Measurements from ENCODE around the gene RASSF1. TPM values are rescaled to one million over a fixed set of nuclear protein-coding genes. Genes with fewer than 3 reads are reported as not detected.

Gene RASSF1
- total RNA-seq, 1 donor from 2014 or later: 13.7 TPM

DNA sequence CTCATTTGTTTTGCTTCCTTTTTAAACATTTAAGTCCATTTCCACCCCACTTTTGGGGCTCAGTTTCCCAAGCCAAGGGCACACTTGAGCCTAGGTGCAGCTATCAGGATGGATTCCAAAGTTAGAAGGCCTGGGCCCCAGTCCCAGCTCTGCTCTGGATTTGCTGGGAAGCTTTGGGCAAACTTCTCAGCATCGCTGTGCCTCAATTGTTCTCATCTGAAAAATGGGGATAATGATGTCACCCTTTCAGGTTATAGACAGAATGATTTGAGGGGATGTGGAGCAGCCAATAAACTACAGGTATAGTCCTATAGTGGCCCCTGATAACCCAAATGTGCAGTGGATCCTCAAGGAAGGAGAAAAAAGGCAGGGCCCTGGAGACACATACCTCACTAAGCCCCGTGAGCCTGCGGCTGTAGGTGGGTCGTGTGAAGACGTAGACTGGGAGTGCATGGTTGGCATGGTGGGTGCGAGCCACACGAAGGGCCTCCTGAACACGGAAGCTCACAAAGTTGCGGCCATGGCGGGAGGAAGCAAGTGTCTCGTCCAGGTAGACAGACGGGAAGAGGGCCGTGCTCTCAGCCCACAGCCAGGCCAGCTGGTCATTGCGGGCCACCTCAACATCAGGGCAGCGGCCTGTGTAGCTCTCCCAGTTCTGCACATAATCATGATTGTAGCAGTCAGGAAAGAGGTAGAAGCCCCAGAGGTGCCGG, 21.3 kb downstream of the RASSF1 start:
- H3K9me3 Mint-ChIP-seq: no peaks in the 10 kb centered on the region
- Histone ChIP-seq H2AFZ (replicated peaks) (no peak overlapping the region), H3K9ac (no peak overlapping the region), H3K4me3 (no peak overlapping the region), H3K9me3 (ENCODE audit: low read depth) (no peaks in the 10 kb centered on the region), H3K4me1 (peaks cover 28% of the 10 kb centered on the region), H4K20me1 (ENCODE audit: low read depth) (peaks cover 36% of the 10 kb centered on the region), H3K36me3 (no peaks in the 10 kb centered on the region), H3K4me2 (peak overlapping the region; percentile 88), H3K79me2 (ENCODE audit: low read depth) (peaks cover 37% of the 10 kb centered on the region), H3K27ac (no peak overlapping the region), H3F3A (ENCODE audit: low read depth) (peaks cover 26% of the 10 kb centered on the region), H3K27me3 (no peaks in the 10 kb centered on the region)
- TF ChIP-seq, protein P1, sequence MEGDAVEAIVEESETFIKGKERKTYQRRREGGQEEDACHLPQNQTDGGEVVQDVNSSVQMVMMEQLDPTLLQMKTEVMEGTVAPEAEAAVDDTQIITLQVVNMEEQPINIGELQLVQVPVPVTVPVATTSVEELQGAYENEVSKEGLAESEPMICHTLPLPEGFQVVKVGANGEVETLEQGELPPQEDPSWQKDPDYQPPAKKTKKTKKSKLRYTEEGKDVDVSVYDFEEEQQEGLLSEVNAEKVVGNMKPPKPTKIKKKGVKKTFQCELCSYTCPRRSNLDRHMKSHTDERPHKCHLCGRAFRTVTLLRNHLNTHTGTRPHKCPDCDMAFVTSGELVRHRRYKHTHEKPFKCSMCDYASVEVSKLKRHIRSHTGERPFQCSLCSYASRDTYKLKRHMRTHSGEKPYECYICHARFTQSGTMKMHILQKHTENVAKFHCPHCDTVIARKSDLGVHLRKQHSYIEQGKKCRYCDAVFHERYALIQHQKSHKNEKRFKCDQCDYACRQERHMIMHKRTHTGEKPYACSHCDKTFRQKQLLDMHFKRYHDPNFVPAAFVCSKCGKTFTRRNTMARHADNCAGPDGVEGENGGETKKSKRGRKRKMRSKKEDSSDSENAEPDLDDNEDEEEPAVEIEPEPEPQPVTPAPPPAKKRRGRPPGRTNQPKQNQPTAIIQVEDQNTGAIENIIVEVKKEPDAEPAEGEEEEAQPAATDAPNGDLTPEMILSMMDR (IDR thresholded peaks at IDR 0.05): no peak
- no peak overlapping the region for H3K27ac Mint-ChIP-seq
- H3K4me3 Mint-ChIP-seq: peak overlapping the region; percentile 99
- peaks cover 43% of the 10 kb centered on the region for H3K4me1 Mint-ChIP-seq
- no peak for DNase-seq (ENCODE audit: low spot score)
- H3K36me3 Mint-ChIP-seq: peaks cover 34% of the 10 kb centered on the region
- H3K27me3 Mint-ChIP-seq (ENCODE audit: insufficient read depth, low read depth): peaks cover 4% of the 10 kb centered on the region

DNA sequence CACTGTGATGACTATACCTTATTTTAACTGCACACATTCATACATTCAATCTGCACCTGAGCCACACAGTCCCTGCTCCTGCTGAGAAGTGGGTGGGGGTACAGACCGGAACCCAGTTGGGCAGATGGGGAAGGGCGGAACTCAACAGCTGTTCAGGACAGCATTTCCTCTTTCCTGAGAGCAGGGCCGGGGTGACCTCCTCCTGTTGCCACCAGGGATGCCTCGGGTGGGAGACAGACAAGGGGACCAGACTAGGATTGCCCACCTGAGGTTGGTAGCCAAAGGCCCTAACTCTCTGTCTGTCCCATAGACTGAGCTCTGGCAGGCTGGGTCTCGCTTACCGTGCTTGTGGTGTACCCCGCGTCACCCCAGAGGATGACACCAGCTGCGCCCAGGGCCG, 22.0 kb downstream of the RASSF1 start:
- H3K4me2 ChIP-seq: peak overlapping the region; percentile 88
- TF ChIP-seq EZH2 (IDR thresholded peaks at IDR 0.05) (no peak), EZH2phosphoT487 (IDR thresholded peaks at IDR 0.05) (no peak)
- TF ChIP-seq, protein P1 (IDR thresholded peaks at IDR 0.05): no peak
- no peak for DNase-seq (ENCODE audit: low spot score)
- H3K4me1 ChIP-seq: peaks cover 28% of the 10 kb centered on the region
- peaks cover 36% of the 10 kb centered on the region for H4K20me1 ChIP-seq (ENCODE audit: low read depth)
- H3K4me3 Mint-ChIP-seq: peak overlapping the region; percentile 70
- H3K4me3 ChIP-seq: no peak overlapping the region
- H3K36me3 ChIP-seq: no peaks in the 10 kb centered on the region
- H3K27ac ChIP-seq: no peak overlapping the region
- H3K4me1 Mint-ChIP-seq: peaks cover 40% of the 10 kb centered on the region
- no peaks in the 10 kb centered on the region for H3K27me3 ChIP-seq
- H3K79me2 ChIP-seq (ENCODE audit: low read depth): peaks cover 37% of the 10 kb centered on the region
- H3K27ac Mint-ChIP-seq: peak overlapping the region; percentile 83
- H3K9ac ChIP-seq: no peak overlapping the region
- H3K9me3 ChIP-seq (ENCODE audit: low read depth): no peaks in the 10 kb centered on the region
- no peaks in the 10 kb centered on the region for H3K9me3 Mint-ChIP-seq
- peaks cover 41% of the 10 kb centered on the region for H3K36me3 Mint-ChIP-seq
- H3F3A ChIP-seq (ENCODE audit: low read depth): peaks cover 21% of the 10 kb centered on the region
- peaks cover 4% of the 10 kb centered on the region for H3K27me3 Mint-ChIP-seq (ENCODE audit: insufficient read depth, low read depth)
- no peak overlapping the region for H2AFZ ChIP-seq (replicated peaks)

DNA sequence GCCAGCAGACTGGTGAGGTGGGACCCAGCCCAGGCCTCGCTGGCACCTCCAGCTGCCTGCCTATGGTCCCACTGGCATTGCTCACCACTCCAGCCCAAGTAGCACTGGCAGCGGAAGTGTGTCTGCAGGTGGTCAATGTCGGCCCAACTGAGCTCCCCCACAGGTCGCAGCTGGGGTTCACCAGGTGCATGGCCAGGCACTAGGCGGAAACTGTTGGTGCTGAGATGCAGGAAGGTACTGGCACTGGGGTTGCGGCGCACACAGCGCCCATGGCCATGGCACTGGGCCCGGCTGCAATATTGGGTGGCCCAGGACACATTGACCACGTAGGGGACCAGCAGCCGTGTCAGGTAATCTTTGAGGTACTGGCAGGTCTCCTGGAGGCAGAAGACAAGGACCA, 22.5 kb downstream of the RASSF1 start:
- Mint-ChIP-seq H3K4me3 (no peak overlapping the region), H3K9me3 (peaks cover under 1% of the 10 kb centered on the region), H3K36me3 (peaks cover 41% of the 10 kb centered on the region), H3K27me3 (ENCODE audit: insufficient read depth, low read depth) (peaks cover 1% of the 10 kb centered on the region), H3K27ac (peak overlapping the region; percentile 83), H3K4me1 (peaks cover 36% of the 10 kb centered on the region)
- no peak overlapping the region for H2AFZ ChIP-seq (replicated peaks)
- no peaks in the 10 kb centered on the region for H3K27me3 ChIP-seq
- H3K9ac ChIP-seq: no peak overlapping the region
- peaks cover 20% of the 10 kb centered on the region for H3F3A ChIP-seq (ENCODE audit: low read depth)
- H3K27ac ChIP-seq: no peak overlapping the region
- no peaks in the 10 kb centered on the region for H3K36me3 ChIP-seq
- H3K79me2 ChIP-seq (ENCODE audit: low read depth): peaks cover 37% of the 10 kb centered on the region
- no peaks in the 10 kb centered on the region for H3K9me3 ChIP-seq (ENCODE audit: low read depth)
- peaks cover 36% of the 10 kb centered on the region for H4K20me1 ChIP-seq (ENCODE audit: low read depth)
- TF ChIP-seq, protein P1 (IDR thresholded peaks at IDR 0.05): no peak
- TF ChIP-seq EZH2phosphoT487 (IDR thresholded peaks at IDR 0.05): no peak
- TF ChIP-seq EZH2 (IDR thresholded peaks at IDR 0.05): no peak
- no peak overlapping the region for H3K4me2 ChIP-seq
- peaks cover 28% of the 10 kb centered on the region for H3K4me1 ChIP-seq
- H3K4me3 ChIP-seq: no peak overlapping the region
- DNase-seq (ENCODE audit: low spot score): no peak
